OCI-LY7 (cell line): Measurements from ENCODE around the gene GPR153. TPM values are rescaled to one million over a fixed set of nuclear protein-coding genes. Genes with fewer than 3 reads are reported as not detected.

ENCODE experiments used
- BruUV-seq: library from RNA; stranded (reverse); fragments of 400-500 nt; replicated peaks from 2 replicates; lab custom pipeline; 2021; lab: Mats Ljungman, UMichigan
- CTCF ChIA-PET: fragments of 300-600 bp; sonication (Branson Sonifier 250); formaldehyde crosslinking; loops from one replicate; lab custom pipeline; 2022; ENCODE audit warnings: antibody characterized with exemption; ENCODE audit not compliant: unreplicated experiment; lab: Charles Lee
- POLR2A ChIA-PET: fragments of 300-600 bp; sonication (Branson Sonifier 250); formaldehyde crosslinking; loops from one replicate; lab custom pipeline; 2022; ENCODE audit warnings: antibody characterized with exemption; lab: Charles Lee
- DNase-seq: peaks from one replicate; pipeline ENCODE4 v3.0.0-alpha.2; 2015; ENCODE audit warnings: low spot score
- H2AFZ ChIP-seq: fragments of 200-600 bp; sonication (generic), shearing (Covaris generic); 2 replicates; pipeline ENCODE4 v1.6.1; 2014; ENCODE audit warnings: mild to moderate bottlenecking, antibody characterized with exemption, low read length, moderate library complexity
- H3K27ac ChIP-seq: fragments of 200-600 bp; sonication (generic); 2 replicates; pipeline ENCODE4 v1.5.1; 2014; ENCODE audit warnings: mixed run types, low read depth, mild to moderate bottlenecking, moderate library complexity, low read length, inconsistent platforms; ENCODE audit not compliant: poor library complexity, severe bottlenecking
- H3K36me3 ChIP-seq: fragments of 200-600 bp; sonication (generic); 2 replicates; pipeline ENCODE4 v1.6.1; 2014; ENCODE audit warnings: mild to moderate bottlenecking, antibody characterized with exemption, low read length, moderate library complexity, mixed read lengths; ENCODE audit not compliant: insufficient read depth
- H3K4me1 ChIP-seq: fragments of 200-600 bp; sonication (generic); 2 replicates; pipeline ENCODE4 v1.5.1; 2014; ENCODE audit warnings: mild to moderate bottlenecking, low read length; ENCODE audit not compliant: insufficient read depth, poor library complexity, severe bottlenecking
- H3K4me2 ChIP-seq: fragments of 200-600 bp; sonication (generic); 2 replicates; pipeline ENCODE4 v1.6.1; 2014; ENCODE audit warnings: mild to moderate bottlenecking, low read length
- H3K4me3 ChIP-seq: fragments of 200-600 bp; sonication (generic); 2 replicates; pipeline ENCODE4 v1.5.1; 2014; ENCODE audit warnings: mild to moderate bottlenecking, low read depth, low read length; ENCODE audit not compliant: poor library complexity, severe bottlenecking
- H3K79me2 ChIP-seq: fragments of 200-600 bp; sonication (generic); 2 replicates; pipeline ENCODE4 v1.6.1; 2016; ENCODE audit warnings: low read depth, mild to moderate bottlenecking, low read length, moderate library complexity, mixed read lengths; ENCODE audit not compliant: insufficient read depth
- H3K9me2 ChIP-seq: fragments of 200-600 bp; sonication (generic); 2 replicates; pipeline ENCODE4 v1.6.1; 2016; ENCODE audit warnings: mild to moderate bottlenecking, low read length, mixed read lengths; ENCODE audit not compliant: insufficient read depth
- H3K9me3 ChIP-seq: fragments of 200-600 bp; sonication (generic); 2 replicates; pipeline ENCODE4 v1.6.1; 2014; ENCODE audit warnings: mild to moderate bottlenecking, mixed run types, low read length, mixed read lengths
- H4K20me1 ChIP-seq: fragments of 200-600 bp; sonication (generic); 2 replicates; pipeline ENCODE4 v1.6.1; 2014; ENCODE audit warnings: mild to moderate bottlenecking, antibody characterized with exemption, low read length, moderate library complexity, mixed read lengths; ENCODE audit not compliant: insufficient read depth
- CTCF ChIP-seq: fragments of 200-600 bp; sonication (generic); conservative IDR thresholded peaks from 2 replicates; pipeline ENCODE4 v1.5.1; 2014; ENCODE audit warnings: mild to moderate bottlenecking, antibody characterized with exemption, low read length, moderate library complexity, mixed read lengths
- EZH2phosphoT487 ChIP-seq: fragments of 200-600 bp; sonication (generic); IDR thresholded peaks from 2 replicates; pipeline ENCODE4 v1.6.1; 2018; ENCODE audit warnings: low read depth, borderline replicate concordance, mild to moderate bottlenecking, mixed run types, antibody characterized with exemption, low read length, moderate library complexity, mixed read lengths
- intact Hi-C: fragments of 100-400 bp; cut with micrococcal nuclease; formaldehyde crosslinking; loops from one replicate; pipeline ENCODE4 v1.10.0; 2022; ENCODE audit not compliant: unreplicated experiment
- total RNA-seq, 2 experiments: library from RNA; depleted of rRNA in 1 of 2; stranded (reverse); fragments of >200 nt in 1 of 2; shearing (Covaris generic) in 1 of 2; gene quantifications; 2 replicates each; pipeline ENCODE4 v1.2.3, GENCODE V29; 2014 to 2022

Gene GPR153
- total RNA-seq, 2 experiments from 2014 or later, result not detected

GRCh38 chr1:6263716-6264115, 2.8 kb upstream of the GPR153 start:
- ChIA-PET POLR2A (no interaction called here), CTCF (no interaction called here)
- Histone ChIP-seq H3K4me1 (peaks cover 4% of the 10 kb centered on the region), H3K4me2 (no peak overlapping the region), H3K27ac (no peak overlapping the region), H3K4me3 (no peak overlapping the region), H4K20me1 (no peaks in the 10 kb centered on the region), H3K9me2 (no peaks in the 10 kb centered on the region), H3K79me2 (no peaks in the 10 kb centered on the region), H3K9me3 (no peaks in the 10 kb centered on the region), H2AFZ (no peak overlapping the region), H3K36me3 (no peaks in the 10 kb centered on the region)
- intact Hi-C loops, result no loop called here
- no TSS peak for BruUV-seq
- TF ChIP-seq EZH2phosphoT487, result no peak
- TF ChIP-seq CTCF, result no peak
- no peak for DNase-seq

GRCh38 chr1:6262555-6263420, 1.9 kb upstream of the GPR153 start:
- Histone ChIP-seq H3K4me3 (no peak overlapping the region), H2AFZ (no peak overlapping the region), H3K9me3 (no peaks in the 10 kb centered on the region), H3K9me2 (no peaks in the 10 kb centered on the region), H3K4me1 (peaks cover 4% of the 10 kb centered on the region), H4K20me1 (no peaks in the 10 kb centered on the region), H3K27ac (no peak overlapping the region), H3K36me3 (no peaks in the 10 kb centered on the region), H3K4me2 (no peak overlapping the region), H3K79me2 (no peaks in the 10 kb centered on the region)
- TF ChIP-seq CTCF (no peak), EZH2phosphoT487 (no peak)
- ChIA-PET POLR2A (no interaction called here), CTCF (no interaction called here)
- no TSS peak for BruUV-seq
- DNase-seq, result no peak
- intact Hi-C loops, result no loop called here

GRCh38 chr1:6261615-6261995, 707 bp upstream of the GPR153 start:
- no peaks in the 10 kb centered on the region for H3K79me2 ChIP-seq
- H3K4me2 ChIP-seq, result no peak overlapping the region
- no TSS peak for BruUV-seq
- no peak for DNase-seq
- H3K9me3 ChIP-seq, result no peaks in the 10 kb centered on the region
- no peaks in the 10 kb centered on the region for H3K36me3 ChIP-seq
- ChIA-PET POLR2A (no interaction called here), CTCF (interaction anchor here (0.6 kb wide), 1 partner anchor 18 kb away, joined by 3 read pairs; no protein-coding TSS in a partner anchor)
- peaks cover 4% of the 10 kb centered on the region for H3K4me1 ChIP-seq
- H3K4me3 ChIP-seq, result no peak overlapping the region
- H3K27ac ChIP-seq, result no peak overlapping the region
- no peaks in the 10 kb centered on the region for H4K20me1 ChIP-seq
- H2AFZ ChIP-seq, result no peak overlapping the region
- intact Hi-C loops, result no loop called here
- no peak for TF ChIP-seq CTCF
- no peak for TF ChIP-seq EZH2phosphoT487
- H3K9me2 ChIP-seq, result no peaks in the 10 kb centered on the region
